ENCODE results near the gene GAP43. TPM values are rescaled to one million over a fixed set of nuclear protein-coding genes. Genes with fewer than 3 reads are reported as not detected.

The GAP43 gene
- total RNA-seq, 1 experiment from 2014 or later = not detected

GRCh38 chr3:115658032-115658336 is 34.7 kb downstream of the GAP43 start:
- no peak for DNase-seq (ENCODE audit: low read depth)
- in situ Hi-C loops (cut with HindIII; ENCODE audit: low pct_unique_long_range_greater_than_20kb, low sequenced_read_pairs) = no loop called here

GRCh38 chr3:115658337-115659181 is 35.2 kb downstream of the GAP43 start:
- in situ Hi-C loops (cut with HindIII; ENCODE audit: low pct_unique_long_range_greater_than_20kb, low sequenced_read_pairs) = no loop called here
- peak; percentile 65 for DNase-seq (ENCODE audit: low read depth)

GRCh38 chr3:115659253-115660220 is 36.2 kb downstream of the GAP43 start:
- in situ Hi-C loops (cut with HindIII; ENCODE audit: low pct_unique_long_range_greater_than_20kb, low sequenced_read_pairs) = no loop called here

GRCh38 chr3:115660646-115661337 is 37.5 kb downstream of the GAP43 start:
- DNase-seq (ENCODE audit: low read depth) = no peak
- in situ Hi-C loops (cut with HindIII; ENCODE audit: low pct_unique_long_range_greater_than_20kb, low sequenced_read_pairs) = no loop called here

More at GRCh38 chr3:115659253-115660220, 36.2 kb downstream of the GAP43 start:
- peak; percentile 2 for DNase-seq (ENCODE audit: low read depth)

GRCh38 chr3:115662356-115662755 is 39.0 kb downstream of the GAP43 start:
- DNase-seq (ENCODE audit: low read depth) = no peak
- in situ Hi-C loops (cut with HindIII; ENCODE audit: low pct_unique_long_range_greater_than_20kb, low sequenced_read_pairs) = no loop called here

GRCh38 chr3:115663414-115663813 is 40.1 kb downstream of the GAP43 start:
- no peak for DNase-seq (ENCODE audit: low read depth)
- in situ Hi-C loops (cut with HindIII; ENCODE audit: low pct_unique_long_range_greater_than_20kb, low sequenced_read_pairs) = no loop called here

- in situ Hi-C loops (cut with HindIII; ENCODE audit: low pct_unique_long_range_greater_than_20kb, low sequenced_read_pairs) = no loop called here
- DNase-seq (ENCODE audit: low read depth) = no peak
These were observed 42.8 kb downstream of the GAP43 start for GRCh38 chr3:115666081-115666480.

- DNase-seq (ENCODE audit: low read depth) = no peak
- in situ Hi-C loops (cut with HindIII; ENCODE audit: low pct_unique_long_range_greater_than_20kb, low sequenced_read_pairs) = no loop called here
These were observed 43.8 kb downstream of the GAP43 start for GRCh38 chr3:115666920-115667737.

- no peak for DNase-seq (ENCODE audit: low read depth)
- in situ Hi-C loops (cut with HindIII; ENCODE audit: low pct_unique_long_range_greater_than_20kb, low sequenced_read_pairs) = no loop called here
These were observed 44.4 kb downstream of the GAP43 start for GRCh38 chr3:115667738-115668065.

GRCh38 chr3:115670911-115671310 is 47.6 kb downstream of the GAP43 start:
- no peak for DNase-seq (ENCODE audit: low read depth)
- in situ Hi-C loops (cut with HindIII; ENCODE audit: low pct_unique_long_range_greater_than_20kb, low sequenced_read_pairs) = no loop called here

GRCh38 chr3:115671761-115672455 is 48.6 kb downstream of the GAP43 start:
- in situ Hi-C loops (cut with HindIII; ENCODE audit: low pct_unique_long_range_greater_than_20kb, low sequenced_read_pairs) = no loop called here
- no peak for DNase-seq (ENCODE audit: low read depth)

- in situ Hi-C loops (cut with HindIII; ENCODE audit: low pct_unique_long_range_greater_than_20kb, low sequenced_read_pairs) = no loop called here
- DNase-seq (ENCODE audit: low read depth) = no peak
These were observed 50.6 kb downstream of the GAP43 start for GRCh38 chr3:115673881-115674280.

- in situ Hi-C loops (cut with HindIII; ENCODE audit: low pct_unique_long_range_greater_than_20kb, low sequenced_read_pairs) = no loop called here
- no peak for DNase-seq (ENCODE audit: low read depth)
These were observed 53.0 kb downstream of the GAP43 start for GRCh38 chr3:115676336-115676735.

GRCh38 chr3:115680803-115681345 is 57.6 kb downstream of the GAP43 start:
- DNase-seq (ENCODE audit: low read depth) = no peak
- in situ Hi-C loops (cut with HindIII; ENCODE audit: low pct_unique_long_range_greater_than_20kb, low sequenced_read_pairs) = no loop called here

- no peak for DNase-seq (ENCODE audit: low read depth)
- in situ Hi-C loops (cut with HindIII; ENCODE audit: low pct_unique_long_range_greater_than_20kb, low sequenced_read_pairs) = no loop called here
These were observed 58.4 kb downstream of the GAP43 start for GRCh38 chr3:115681736-115682135.

GRCh38 chr3:115683305-115683704 is 60.0 kb downstream of the GAP43 start:
- in situ Hi-C loops (cut with HindIII; ENCODE audit: low pct_unique_long_range_greater_than_20kb, low sequenced_read_pairs) = no loop called here

GRCh38 chr3:115683773-115684172 is 60.5 kb downstream of the GAP43 start:
- no peak for DNase-seq (ENCODE audit: low read depth)
- in situ Hi-C loops (cut with HindIII; ENCODE audit: low pct_unique_long_range_greater_than_20kb, low sequenced_read_pairs) = no loop called here

More at GRCh38 chr3:115683305-115683704, 60.0 kb downstream of the GAP43 start:
- DNase-seq (ENCODE audit: low read depth) = no peak

All from Caki2 (cell line).